IPS-11a (cell line): ENCODE measurements around the gene MYL6.
"Not testable (repeated sequence)": the region's sequence is repeated elsewhere in the genome, so short reads cannot be mapped to it uniquely, and the experiment has no call there.

Source experiments
- H3K4me3 ChIP-seq: one replicate; pipeline ENCODE4 v1.5.1; 2013; ENCODE audit warnings: low read depth, low read length, control low read depth

MYL6 gene

DNA sequence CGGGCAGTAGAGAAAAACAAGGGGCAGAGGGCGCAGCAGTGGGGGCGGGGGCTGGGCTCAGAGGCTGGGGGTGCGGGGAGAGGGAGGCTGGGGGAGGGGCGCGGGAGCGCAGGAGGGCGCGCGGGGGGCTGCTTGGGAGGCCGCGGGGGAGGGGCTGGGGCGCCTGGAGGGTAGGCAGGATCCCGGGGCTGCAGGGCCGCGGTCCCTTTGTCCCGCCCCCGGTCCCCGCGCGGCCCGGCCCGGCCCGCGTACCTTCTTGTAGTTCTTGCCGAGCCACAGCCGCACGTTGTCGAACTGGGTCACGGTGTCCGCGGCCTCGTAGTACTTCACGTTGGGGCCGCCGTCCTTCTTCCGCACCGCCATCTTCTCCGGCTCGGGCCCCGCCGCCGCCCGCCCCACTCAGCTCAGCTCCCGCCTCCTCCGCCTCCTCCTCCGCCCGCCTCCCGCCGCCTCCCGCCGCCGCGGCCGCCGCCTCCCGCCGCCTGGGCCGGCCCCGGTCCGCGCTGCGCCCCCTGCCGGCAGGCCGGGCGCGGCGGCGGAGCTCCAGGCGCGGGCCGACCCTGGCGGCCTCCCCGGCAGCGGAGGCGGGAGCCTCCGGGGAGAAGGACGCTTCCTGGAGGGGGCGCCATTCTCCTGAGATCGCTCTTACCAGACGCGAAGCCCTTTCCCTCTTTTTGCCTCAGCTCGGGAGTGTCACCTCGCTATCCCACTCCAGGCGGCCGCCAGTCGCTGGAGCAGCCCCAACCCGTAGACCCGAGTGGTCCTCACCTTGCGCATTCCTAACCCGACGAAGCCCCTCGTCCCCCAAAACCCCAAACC lies 31.1 kb downstream of the MYL6 start, which contains the start of gene SMARCC2:
SMARCC2 (minus strand) TSS at position 385 of the 819 bp plus-strand sequence; CDS start at position 363, 22 bp downstream.
- peak within 1 kb of the TSS; percentile 94 for H3K4me3 ChIP-seq

GRCh38 chr12:56189918-56190694 lies 31.9 kb downstream of the MYL6 start:
- peak overlapping the region; percentile 72 for H3K4me3 ChIP-seq

DNA sequence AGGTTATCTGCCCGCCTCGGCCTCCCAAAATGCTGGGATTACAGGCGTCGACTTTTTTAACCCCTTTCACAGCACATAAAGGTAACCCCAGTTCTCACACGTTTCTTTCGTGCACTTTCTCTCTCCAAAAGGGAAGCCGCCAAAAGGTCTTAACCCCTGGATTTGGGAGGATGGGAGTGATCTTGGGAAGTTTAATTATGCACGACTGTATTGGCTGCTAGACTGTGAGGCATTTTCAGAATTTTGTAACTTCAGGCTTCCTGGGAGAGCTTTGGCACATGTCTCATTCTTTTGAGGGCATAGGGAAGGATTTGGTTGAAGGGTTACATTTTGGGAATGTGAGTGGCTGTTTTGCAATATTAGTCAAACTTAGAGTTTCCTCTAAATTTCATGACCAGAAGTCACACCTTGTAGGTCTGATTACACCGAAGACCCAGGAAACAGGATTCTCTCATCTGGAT lies 32.6 kb downstream of the MYL6 start:
- peak overlapping the region; percentile 72 for H3K4me3 ChIP-seq

GRCh38 chr12:56192582-56192981 lies 34.4 kb downstream of the MYL6 start:
- no peak overlapping the region for H3K4me3 ChIP-seq

GRCh38 chr12:56193025-56193578 lies 34.9 kb downstream of the MYL6 start:
- H3K4me3 ChIP-seq = no peak overlapping the region

- not testable (repeated sequence) for H3K4me3 ChIP-seq
Observed at GRCh38 chr12:56196818-56197550, 38.8 kb downstream of the MYL6 start.

GRCh38 chr12:56197921-56198635 lies 39.9 kb downstream of the MYL6 start:
- H3K4me3 ChIP-seq = no peak overlapping the region

DNA sequence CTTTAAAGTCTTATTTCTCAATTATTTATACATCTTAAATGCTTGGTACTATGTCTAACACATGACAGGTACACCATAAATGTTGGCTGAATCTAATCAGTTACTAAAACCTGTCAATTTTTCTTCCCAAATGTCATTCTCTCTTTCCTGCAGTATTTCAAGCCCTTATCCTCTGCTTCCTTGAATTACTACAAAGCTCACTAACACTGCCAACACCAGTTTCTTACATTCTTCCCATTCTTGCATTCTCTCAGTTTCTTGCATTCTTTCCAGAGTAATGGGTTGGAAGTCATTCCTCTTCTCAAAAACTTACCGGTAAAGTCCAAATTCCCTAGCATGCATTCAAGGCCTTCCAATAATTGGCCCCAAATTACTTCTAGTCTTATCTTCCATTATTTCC lies 40.7 kb downstream of the MYL6 start:
- no peak overlapping the region for H3K4me3 ChIP-seq

- H3K4me3 ChIP-seq = no peak overlapping the region
Observed at GRCh38 chr12:56202366-56202765, 44.2 kb downstream of the MYL6 start.

- no peak overlapping the region for H3K4me3 ChIP-seq
Observed at GRCh38 chr12:56202838-56203237, 44.7 kb downstream of the MYL6 start.

DNA sequence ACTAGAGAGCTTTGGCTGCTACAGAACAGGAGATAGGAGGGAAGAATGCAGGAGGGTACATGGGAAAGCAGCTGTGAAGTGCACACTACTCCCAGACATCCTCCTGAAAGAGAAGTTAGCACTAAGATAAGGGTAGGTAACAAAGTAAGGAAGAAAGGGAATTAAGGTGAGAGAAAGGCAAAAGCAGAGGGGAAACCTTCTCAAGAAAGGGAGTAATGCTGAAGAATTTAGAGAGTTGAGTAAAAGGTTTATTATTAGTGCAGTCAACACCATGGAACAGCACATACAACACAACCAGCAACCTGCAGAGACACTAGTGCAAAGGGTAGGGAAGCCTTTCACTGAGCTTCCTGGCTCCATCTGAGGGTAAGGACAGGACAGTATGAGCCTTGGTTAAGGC lies 46.1 kb downstream of the MYL6 start:
- no peak overlapping the region for H3K4me3 ChIP-seq

GRCh38 chr12:56205445-56205844 lies 47.3 kb downstream of the MYL6 start:
- no peak overlapping the region for H3K4me3 ChIP-seq

- no peak overlapping the region for H3K4me3 ChIP-seq
Observed at GRCh38 chr12:56206452-56207166, 48.5 kb downstream of the MYL6 start.

- no peak overlapping the region for H3K4me3 ChIP-seq
Observed at GRCh38 chr12:56208006-56208405, 49.8 kb downstream of the MYL6 start.
